Panc1 (cell line): ENCODE measurements around the gene OR2J1. TPM values are rescaled to one million over a fixed set of nuclear protein-coding genes. Genes with fewer than 3 reads are reported as not detected.
A peak's percentile ranks its signal among the peaks of the same experiment; 100 is the strongest.

Experiments used
- ATAC-seq: fragments of 200-7000 bp; cut with Tn5 transposase; 2 replicates; pipeline ENCODE4 v1.9.1; 2020; ENCODE audit warnings: mild to moderate bottlenecking, moderate library complexity
- BruUV-seq: library from RNA; stranded (reverse); fragments of 400-500 nt; replicated peaks from 2 replicates; lab custom pipeline; 2021; lab: Mats Ljungman, UMichigan
- CTCF ChIA-PET: fragments of 300-600 bp; sonication (Branson Sonifier 250); formaldehyde crosslinking; loops from one replicate; lab custom pipeline; 2022; ENCODE audit warnings: antibody characterized with exemption; lab: Charles Lee
- POLR2A ChIA-PET: fragments of 300-600 bp; sonication (Branson Sonifier 250); formaldehyde crosslinking; loops from one replicate; lab custom pipeline; 2022; ENCODE audit warnings: antibody characterized with exemption; lab: Charles Lee
- DNase-seq: peaks from one replicate; pipeline ENCODE4 v3.0.0-alpha.2; 2010; ENCODE audit warnings: low read depth, low spot score
- H3K27ac ChIP-seq: 2 replicates; pipeline ENCODE4 v1.5.1; 2011; ENCODE audit warnings: mild to moderate bottlenecking, low read length, inconsistent platforms
- H3K27me3 ChIP-seq: fragments of 200-500 bp; sonication (Bioruptor generic); 2 replicates; pipeline ENCODE4 v1.6.0; 2014; ENCODE audit warnings: low read length, inconsistent platforms; ENCODE audit not compliant: control insufficient read depth, insufficient read depth
- H3K36me3 ChIP-seq: fragments of 200-500 bp; sonication (Bioruptor generic); 2 replicates; pipeline ENCODE4 v1.5.1; 2014; ENCODE audit warnings: inconsistent platforms, mild to moderate bottlenecking, low read length, moderate library complexity; ENCODE audit not compliant: control insufficient read depth, insufficient read depth
- H3K4me1 ChIP-seq: 2 replicates; pipeline ENCODE4 v1.5.1; 2011; ENCODE audit warnings: inconsistent platforms, mild to moderate bottlenecking, low read length, moderate library complexity; ENCODE audit not compliant: control insufficient read depth, insufficient read depth
- H3K4me3 ChIP-seq, 2 experiments: 2 replicates each; pipeline ENCODE4 v1.5.1; 2011 to 2012; ENCODE audit warnings: low read depth in 2 of 2, low read length in 2 of 2, mild to moderate bottlenecking in 2 of 2, inconsistent platforms in 1 of 2, moderate library complexity in 1 of 2
- H3K9me3 ChIP-seq: fragments of 200-500 bp; sonication (Bioruptor generic); 2 replicates; pipeline ENCODE4 v1.5.1; 2014; ENCODE audit warnings: low read depth, mild to moderate bottlenecking, inconsistent platforms, low read length, moderate library complexity; ENCODE audit not compliant: control insufficient read depth, insufficient read depth
- CTCF ChIP-seq: fragments of 450-650 bp; IDR thresholded peaks from 2 replicates; pipeline ENCODE4 v1.5.1; 2017; ENCODE audit warnings: mild to moderate bottlenecking
- POLR2AphosphoS5 ChIP-seq: IDR thresholded peaks from 2 replicates; pipeline ENCODE4 v1.6.1; 2012; ENCODE audit warnings: mild to moderate bottlenecking, low read depth, low read length, moderate library complexity
- REST ChIP-seq, 2 experiments: IDR thresholded peaks; 2 replicates each; pipeline ENCODE4 v1.6.1; 2011 to 2012; ENCODE audit warnings: low read depth in 2 of 2, control low read depth in 1 of 2, low read length in 1 of 2, mild to moderate bottlenecking in 1 of 2, moderate library complexity in 1 of 2; ENCODE audit not compliant: insufficient read depth in 1 of 2
- SIN3A ChIP-seq: IDR thresholded peaks from 2 replicates; pipeline ENCODE4 v1.6.1; 2012; ENCODE audit warnings: low read depth, mild to moderate bottlenecking, low read length, moderate library complexity, borderline replicate concordance; ENCODE audit not compliant: insufficient read depth
- TCF7L2 ChIP-seq: IDR thresholded peaks from 2 replicates; pipeline ENCODE4 v1.6.1; 2011; ENCODE audit warnings: mild to moderate bottlenecking, low read depth, low read length, inconsistent platforms
- in situ Hi-C: cut with HindIII; loops from 2 replicates; pipeline ENCODE4 v1.10.0; 2016; ENCODE audit warnings: low sequenced_read_pairs, low pct_unique_long_range_greater_than_20kb
- intact Hi-C: fragments of 100-400 bp; cut with micrococcal nuclease; formaldehyde crosslinking; loops from one replicate; pipeline ENCODE4 v1.10.0; 2022; ENCODE audit not compliant: unreplicated experiment
- total RNA-seq: library from RNA; stranded (reverse); gene quantifications from one replicate; pipeline ENCODE4 v1.2.1, GENCODE V29; 2021; ENCODE audit not compliant: unreplicated experiment

OR2J1 gene
- total RNA-seq, 1 experiment from 2014 or later = not detected

DNA sequence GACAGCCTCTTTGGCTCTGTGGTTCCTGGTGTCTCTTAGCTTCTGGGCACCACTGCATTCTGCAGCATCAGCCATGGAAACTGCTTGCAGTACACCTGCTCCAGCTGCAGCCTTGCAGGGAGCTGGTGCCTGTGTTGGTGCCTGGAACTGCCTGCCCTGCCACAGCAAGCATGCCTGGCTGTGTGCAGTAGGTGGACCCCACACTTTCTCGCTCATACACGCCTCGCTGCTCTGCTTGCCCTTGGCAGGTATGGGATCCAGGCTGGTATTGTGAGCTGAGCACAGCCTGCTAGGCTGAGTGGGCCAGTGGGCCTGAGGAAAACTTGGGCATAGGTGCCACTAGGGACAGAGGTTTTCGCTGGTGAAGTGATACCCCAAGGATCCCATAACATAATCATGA is 31.4 kb downstream of the OR2J1 start:
- peak; percentile 48; the same call in 1 of the 2 replicates for ATAC-seq
- no peaks in the 10 kb centered on the region for H3K9me3 ChIP-seq
- no TSS peak for BruUV-seq
- in situ Hi-C loops = no loop called here
- H3K27ac ChIP-seq = no peak overlapping the region
- ChIA-PET CTCF (no interaction called here), POLR2A (no interaction called here)
- peaks cover 22% of the 10 kb centered on the region for H3K27me3 ChIP-seq
- no peaks in the 10 kb centered on the region for H3K4me1 ChIP-seq
- H3K36me3 ChIP-seq = no peaks in the 10 kb centered on the region
- no peak for DNase-seq
- intact Hi-C loops = no loop called here
- TF ChIP-seq POLR2AphosphoS5 = no peak
- no peak for TF ChIP-seq SIN3A
- H3K4me3 ChIP-seq = no peak overlapping the region

GRCh38 chr6:29131691-29132090 is 32.4 kb downstream of the OR2J1 start:
- no peaks in the 10 kb centered on the region for H3K4me1 ChIP-seq
- no peak for ATAC-seq
- H3K36me3 ChIP-seq = no peaks in the 10 kb centered on the region
- H3K4me3 ChIP-seq = no peak overlapping the region
- intact Hi-C loops = no loop called here
- CTCF ChIA-PET = no interaction called here
- POLR2A ChIA-PET = no interaction called here
- TF ChIP-seq REST (IDR thresholded peaks at IDR 0.05; ENCODE audit: insufficient read depth in 1 of 2, low read depth in 2 of 2, low read length in 1 of 2) (no peak), SIN3A (no peak), POLR2AphosphoS5 (no peak), CTCF (no peak), TCF7L2 (no peak)
- no peak for DNase-seq
- in situ Hi-C loops = no loop called here
- H3K9me3 ChIP-seq = no peaks in the 10 kb centered on the region
- BruUV-seq = no TSS peak
- no peak overlapping the region for H3K27ac ChIP-seq
- H3K27me3 ChIP-seq = peaks cover 22% of the 10 kb centered on the region

DNA sequence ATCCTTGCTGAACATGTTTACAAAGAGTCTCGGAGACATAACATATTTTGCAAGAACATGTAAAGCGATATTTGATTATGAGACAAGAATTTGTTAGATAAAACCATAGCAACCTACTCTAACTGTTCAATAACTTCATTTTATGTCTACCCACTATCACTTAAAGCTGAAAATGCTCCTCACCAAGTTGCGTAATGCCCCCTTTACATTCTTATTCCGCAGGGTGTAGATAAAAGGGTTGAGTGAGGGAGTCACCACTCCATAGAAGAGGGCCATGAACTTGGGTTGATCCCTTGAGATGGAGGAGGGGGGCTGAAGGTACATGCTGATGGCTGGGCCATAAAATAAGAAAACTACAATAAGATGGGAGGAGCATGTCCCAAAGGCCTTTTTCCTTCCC is 38.4 kb downstream of the OR2J1 start:
- H3K9me3 ChIP-seq = no peaks in the 10 kb centered on the region
- CTCF ChIA-PET = no interaction called here
- intact Hi-C loops (no loop called here), in situ Hi-C loops (no loop called here)
- H3K4me1 ChIP-seq = no peaks in the 10 kb centered on the region
- H3K4me3 ChIP-seq = no peak overlapping the region
- BruUV-seq = no TSS peak
- H3K36me3 ChIP-seq = no peaks in the 10 kb centered on the region; the same call in 1 of the 2 replicates
- H3K27me3 ChIP-seq = peaks cover 2% of the 10 kb centered on the region
- TF ChIP-seq TCF7L2 (no peak), POLR2AphosphoS5 (no peak), REST (IDR thresholded peaks at IDR 0.05; ENCODE audit: insufficient read depth in 1 of 2, low read depth in 2 of 2, low read length in 1 of 2) (no peak), CTCF (no peak), SIN3A (no peak)
- DNase-seq (no peak), ATAC-seq (no peak)
- H3K27ac ChIP-seq = no peak overlapping the region
- POLR2A ChIA-PET = no interaction called here
